Sigmoid colon (tissue), 4 donors: ENCODE measurements around the gene AQP6.

Source experiments
- EP300 ChIP-seq, 4 donors: sonication (generic); formaldehyde crosslinking; IDR thresholded peaks; one replicate each; pipeline ENCODE4 v1.6.1; 2017; ENCODE audit warnings: antibody characterized with exemption in 4 of 4
- POLR2A ChIP-seq, 2 donors: fragments of 450-650 bp; IDR thresholded peaks; one replicate each; pipeline ENCODE4 v1.6.1; 2016; ENCODE audit warnings: antibody characterized with exemption in 2 of 2, mild to moderate bottlenecking in 2 of 2, moderate library complexity in 2 of 2
- POLR2AphosphoS5 ChIP-seq, 4 donors: sonication (generic); formaldehyde crosslinking; IDR thresholded peaks; one replicate each; pipeline ENCODE4 v1.6.1; 2017; ENCODE audit warnings: antibody characterized with exemption in 4 of 4
- TF ChIP-seq, protein P1 (sequence below), 4 experiments: fragments of 450-650 bp in 3 of 4; fragments of 200-600 bp in 1 of 4; IDR thresholded peaks; one replicate each; pipeline ENCODE4 v1.5.1; 2016 to 2019; ENCODE audit warnings: antibody characterized with exemption in 4 of 4, mild to moderate bottlenecking in 3 of 4, moderate library complexity in 2 of 4

- TF ChIP-seq, protein P1, sequence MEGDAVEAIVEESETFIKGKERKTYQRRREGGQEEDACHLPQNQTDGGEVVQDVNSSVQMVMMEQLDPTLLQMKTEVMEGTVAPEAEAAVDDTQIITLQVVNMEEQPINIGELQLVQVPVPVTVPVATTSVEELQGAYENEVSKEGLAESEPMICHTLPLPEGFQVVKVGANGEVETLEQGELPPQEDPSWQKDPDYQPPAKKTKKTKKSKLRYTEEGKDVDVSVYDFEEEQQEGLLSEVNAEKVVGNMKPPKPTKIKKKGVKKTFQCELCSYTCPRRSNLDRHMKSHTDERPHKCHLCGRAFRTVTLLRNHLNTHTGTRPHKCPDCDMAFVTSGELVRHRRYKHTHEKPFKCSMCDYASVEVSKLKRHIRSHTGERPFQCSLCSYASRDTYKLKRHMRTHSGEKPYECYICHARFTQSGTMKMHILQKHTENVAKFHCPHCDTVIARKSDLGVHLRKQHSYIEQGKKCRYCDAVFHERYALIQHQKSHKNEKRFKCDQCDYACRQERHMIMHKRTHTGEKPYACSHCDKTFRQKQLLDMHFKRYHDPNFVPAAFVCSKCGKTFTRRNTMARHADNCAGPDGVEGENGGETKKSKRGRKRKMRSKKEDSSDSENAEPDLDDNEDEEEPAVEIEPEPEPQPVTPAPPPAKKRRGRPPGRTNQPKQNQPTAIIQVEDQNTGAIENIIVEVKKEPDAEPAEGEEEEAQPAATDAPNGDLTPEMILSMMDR (IDR thresholded peaks at IDR 0.05) = no peak
- TF ChIP-seq EP300 (IDR thresholded peaks at IDR 0.05) (no peak), POLR2AphosphoS5 (IDR thresholded peaks at IDR 0.05) (no peak), POLR2A (IDR thresholded peaks at IDR 0.05) (no peak)
Measured at GRCh38 chr12:49949866-49950265, 22.9 kb upstream of the AQP6 start.
